HepG2 (cell line): Measurements from ENCODE around the gene HYOU1. TPM values are rescaled to one million over a fixed set of nuclear protein-coding genes. Genes with fewer than 3 reads are reported as not detected.

Experiments
- CHD2 ChIP-seq: IDR thresholded peaks from 2 replicates; pipeline ENCODE4 v1.6.1; 2011; ENCODE audit warnings: low read depth, low read length, improper control_type of control experiment
- EP300 ChIP-seq, 3 experiments: sonication (generic) in 1 of 3; formaldehyde crosslinking in 1 of 3; IDR thresholded peaks; 2 replicates each; pipeline versions ENCODE4 v1.5.1 to v1.6.1; 2011 to 2020; ENCODE audit warnings: low read depth in 2 of 3, low read length in 2 of 3, borderline replicate concordance in 1 of 3, improper control_type of control experiment in 1 of 3, mild to moderate bottlenecking in 1 of 3, missing genetic modification reagents in 1 of 3, moderate library complexity in 1 of 3
- ETV6 ChIP-seq: sonication (generic); formaldehyde crosslinking; conservative IDR thresholded peaks from 2 replicates; pipeline ENCODE4 v1.4.0; 2020; ENCODE audit warnings: missing genetic modification reagents
- HDAC1 ChIP-seq: sonication (generic); formaldehyde crosslinking; IDR thresholded peaks from 2 replicates; pipeline ENCODE4 v1.5.1; 2020; ENCODE audit warnings: mild to moderate bottlenecking, missing genetic modification reagents
- HMG20B ChIP-seq: conservative IDR thresholded peaks from 2 replicates; pipeline ENCODE4 v1.6.1; 2016; ENCODE audit warnings: missing genetic modification reagents, missing compliant biosample characterization
- LCORL ChIP-seq, 2 experiments: fragments of 450-650 bp in 1 of 2; sonication (generic) in 1 of 2; formaldehyde crosslinking in 1 of 2; IDR thresholded peaks; 2 replicates each; pipeline versions ENCODE4 v1.5.0 to v1.6.1; 2017 to 2020; ENCODE audit warnings: antibody characterized with exemption in 1 of 2, missing genetic modification reagents in 1 of 2
- MEIS2 ChIP-seq: sonication (generic); formaldehyde crosslinking; IDR thresholded peaks from 2 replicates; pipeline ENCODE4 v1.9.0; 2021; ENCODE audit warnings: mild to moderate bottlenecking, missing genetic modification reagents
- NR2F2 ChIP-seq: IDR thresholded peaks from 2 replicates; pipeline ENCODE4 v1.6.1; 2012; ENCODE audit warnings: low read depth, inconsistent platforms, borderline replicate concordance
- PAXIP1 ChIP-seq: sonication (generic); formaldehyde crosslinking; conservative IDR thresholded peaks from 2 replicates; pipeline ENCODE4 v1.4.0; 2020; ENCODE audit warnings: mild to moderate bottlenecking, missing genetic modification reagents, moderate library complexity
- PHF8 ChIP-seq: sonication (generic); formaldehyde crosslinking; IDR thresholded peaks from 2 replicates; pipeline ENCODE4 v1.5.0; 2020; ENCODE audit warnings: missing genetic modification reagents
- REPIN1 ChIP-seq: sonication (generic); formaldehyde crosslinking; IDR thresholded peaks from 2 replicates; pipeline ENCODE4 v1.8.0; 2022; ENCODE audit warnings: missing genetic modification reagents, low read depth, mild to moderate bottlenecking, borderline replicate concordance
- SRSF1 ChIP-seq: fragments of 200-400 bp; formaldehyde crosslinking; optimal IDR thresholded peaks from 2 replicates; pipeline ENCODE3; 2017; ENCODE audit warnings: mild to moderate bottlenecking, low read depth, low read length, moderate library complexity
- SRY ChIP-seq: sonication (generic); formaldehyde crosslinking; IDR thresholded peaks from 2 replicates; pipeline ENCODE4 v1.8.0; 2022; ENCODE audit warnings: mild to moderate bottlenecking, missing genetic modification reagents
- THAP11 ChIP-seq: IDR thresholded peaks from 2 replicates; pipeline ENCODE4 v1.6.1; 2016; ENCODE audit warnings: missing biosample characterization, missing genetic modification reagents
- YY1 ChIP-seq: IDR thresholded peaks from 2 replicates; pipeline ENCODE4 v1.6.1; 2011; ENCODE audit warnings: low read length, low read depth, moderate library complexity, mild to moderate bottlenecking; ENCODE audit not compliant: insufficient read depth, insufficient replicate concordance
- ZBTB7B ChIP-seq: sonication (generic); formaldehyde crosslinking; IDR thresholded peaks from 2 replicates; pipeline ENCODE4 v1.4.0; 2020; ENCODE audit warnings: missing genetic modification reagents
- ZFP82 ChIP-seq: sonication (generic); formaldehyde crosslinking; IDR thresholded peaks from 2 replicates; pipeline ENCODE4 v1.5.1; 2020; ENCODE audit warnings: mild to moderate bottlenecking, missing genetic modification reagents, borderline replicate concordance
- ZNF251 ChIP-seq: sonication (generic); formaldehyde crosslinking; IDR thresholded peaks from 2 replicates; pipeline ENCODE4 v1.9.0; 2021; ENCODE audit warnings: mild to moderate bottlenecking, missing genetic modification reagents
- ZNF343 ChIP-seq: sonication (generic); formaldehyde crosslinking; IDR thresholded peaks from 2 replicates; pipeline ENCODE4 v1.4.0; 2020; ENCODE audit warnings: mild to moderate bottlenecking, missing genetic modification reagents
- ZSCAN21 ChIP-seq: sonication (generic); formaldehyde crosslinking; IDR thresholded peaks from 2 replicates; pipeline ENCODE4 v1.8.0; 2022; ENCODE audit warnings: mild to moderate bottlenecking, missing genetic modification reagents, moderate library complexity, borderline replicate concordance
- polyA plus RNA-seq, 8 experiments: library from polyadenylated mRNA; depleted of rRNA in 3 of 8; stranded (reverse) in 7 of 8; unstranded in 1 of 8; fragments of >200 nt; fragmentation: Illumina TruSeq in 4 of 8; extraction: Trizol in 4 of 8; gene quantifications; 2 replicates each; pipeline versions ENCODE4 v1.2.1 to v1.2.3, GENCODE V29; 2011 to 2016; ENCODE audit warnings: low read depth in 4 of 8, missing spikeins in 1 of 8, mixed read lengths in 1 of 8; ENCODE audit not compliant: insufficient read depth in 1 of 8
- total RNA-seq, 5 experiments: library from RNA; depleted of rRNA; stranded (reverse); fragments of >200 nt; fragmentation: Illumina TruSeq; extraction: Trizol; gene quantifications; 2 replicates each; pipeline ENCODE4 v1.2.3, GENCODE V29; 2016; ENCODE audit warnings: low read depth in 1 of 5
- TF ChIP-seq, protein P1 (sequence below): IDR thresholded peaks from 2 replicates; pipeline ENCODE4 v1.6.1; 2012; ENCODE audit warnings: low read depth, low read length, improper control_type of control experiment

The HYOU1 gene
- total and polyA plus RNA-seq, 2 of the 13 experiments (the other 11 are each of a cell fraction or from before 2014, with no cell fraction given) = 127 to 155 TPM

GRCh38 chr11:119057000-119057769, at the start of gene HYOU1 (continued):
- TF ChIP-seq ETV6 (CRISPR knock-in tag) (no peak), HMG20B (CRISPR knock-in tag) (peak; percentile 30; the same call in 1 of the 2 replicates), SRY (CRISPR knock-in tag) (no peak), ZSCAN21 (CRISPR knock-in tag) (peak; percentile 3; the same call in 1 of the 2 replicates), ZNF343 (CRISPR knock-in tag) (peak; percentile 69), PHF8 (CRISPR knock-in tag) (peak; percentile 76), LCORL (IDR thresholded peaks at IDR 0.05) (no peak), LCORL (CRISPR knock-in tag; IDR thresholded peaks at IDR 0.05) (peak; percentile 49; the same call in 1 of the 2 replicates), ZNF251 (CRISPR knock-in tag) (no peak), HDAC1 (CRISPR knock-in tag) (peak; percentile 74), ZBTB7B (CRISPR knock-in tag) (peak; percentile 45; the same call in 1 of the 2 replicates), THAP11 (CRISPR knock-in tag) (peak; percentile 74), NR2F2 (peak; percentile 51; the same call in 1 of the 2 replicates), PAXIP1 (peak; percentile 41), CHD2 (peak; percentile 49; the same call in 1 of the 2 replicates), YY1 (peak; percentile 61), MEIS2 (no peak), SRSF1 (peak; percentile 17), EP300 (IDR thresholded peaks at IDR 0.05; ENCODE audit: low read depth in 2 of 2, low read length in 2 of 2) (no peak), EP300 (CRISPR knock-in tag; IDR thresholded peaks at IDR 0.05; ENCODE audit: borderline replicate concordance) (peak; percentile 32; the same call in 1 of the 2 replicates), ZFP82 (no peak), REPIN1 (peak; percentile 45; the same call in 1 of the 2 replicates)
- TF ChIP-seq, protein P1, sequence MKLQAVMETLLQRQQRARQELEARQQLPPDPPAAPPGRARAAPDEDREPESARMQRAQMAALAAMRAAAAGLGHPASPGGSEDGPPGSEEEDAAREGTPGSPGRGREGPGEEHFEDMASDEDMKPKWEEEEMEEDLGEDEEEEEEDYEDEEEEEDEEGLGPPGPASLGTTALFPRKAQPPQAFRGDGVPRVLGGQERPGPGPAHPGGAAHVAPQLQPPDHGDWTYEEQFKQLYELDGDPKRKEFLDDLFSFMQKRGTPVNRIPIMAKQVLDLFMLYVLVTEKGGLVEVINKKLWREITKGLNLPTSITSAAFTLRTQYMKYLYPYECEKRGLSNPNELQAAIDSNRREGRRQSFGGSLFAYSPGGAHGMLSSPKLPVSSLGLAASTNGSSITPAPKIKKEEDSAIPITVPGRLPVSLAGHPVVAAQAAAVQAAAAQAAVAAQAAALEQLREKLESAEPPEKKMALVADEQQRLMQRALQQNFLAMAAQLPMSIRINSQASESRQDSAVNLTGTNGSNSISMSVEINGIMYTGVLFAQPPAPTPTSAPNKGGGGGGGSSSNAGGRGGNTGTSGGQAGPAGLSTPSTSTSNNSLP = no peak
